Breast epithelium (tissue), 4 donors: Measurements from ENCODE around the gene AKAP9. TPM values are rescaled to one million over a fixed set of nuclear protein-coding genes. Genes with fewer than 3 reads are reported as not detected.
"Not testable (repeated sequence)": the region's sequence is repeated elsewhere in the genome, so short reads cannot be mapped to it uniquely, and the experiment has no call there.

ENCODE experiments used
- DNase-seq, 2 donors: peaks; one replicate each; pipeline ENCODE4 v3.0.0-alpha.2; 2019; ENCODE audit warnings: low spot score in 2 of 2
- H3K27ac ChIP-seq, 2 donors: fragments of 200-600 bp; sonication (generic) in 1 of 2; one replicate each; pipeline ENCODE4 v1.5.1; 2016 to 2019; ENCODE audit warnings: mild to moderate bottlenecking in 1 of 2
- H3K27me3 ChIP-seq, 2 donors: fragments of 200-600 bp; sonication (generic) in 1 of 2; one replicate each; pipeline versions ENCODE4 v1.5.1 to v1.6.0; 2017 to 2019; ENCODE audit warnings: control low read depth in 1 of 2, mild to moderate bottlenecking in 1 of 2
- H3K36me3 ChIP-seq: fragments of 200-600 bp; one replicate; pipeline ENCODE4 v1.5.1; 2019
- H3K4me1 ChIP-seq, 2 donors: fragments of 200-600 bp; sonication (generic); one replicate each; pipeline ENCODE4 v1.5.1; 2016 to 2019; ENCODE audit warnings: control low read depth in 1 of 2
- H3K4me3 ChIP-seq, 3 donors: fragments of 200-600 bp; sonication (generic); 1 replicate in 2 of 3; 2 replicates in 1 of 3; pipeline ENCODE4 v1.5.1; 2016 to 2019; ENCODE audit warnings: mild to moderate bottlenecking in 3 of 3, moderate library complexity in 2 of 3
- H3K9me3 ChIP-seq, 2 donors: fragments of 200-600 bp; sonication (generic) in 1 of 2; one replicate each; pipeline ENCODE4 v1.5.1; 2016 to 2019; ENCODE audit warnings: control low read depth in 1 of 2
- CTCF ChIP-seq, 3 donors: fragments of 450-650 bp; IDR thresholded peaks; one replicate each; pipeline ENCODE4 v1.5.1; 2016 to 2017; ENCODE audit warnings: antibody characterized with exemption in 3 of 3, mild to moderate bottlenecking in 3 of 3, moderate library complexity in 3 of 3
- POLR2A ChIP-seq: fragments of 450-650 bp; IDR thresholded peaks from one replicate; pipeline ENCODE4 v1.6.1; 2016; ENCODE audit warnings: antibody characterized with exemption, mild to moderate bottlenecking, moderate library complexity
- POLR2AphosphoS5 ChIP-seq, 3 donors: sonication (generic); formaldehyde crosslinking; IDR thresholded peaks; one replicate each; pipeline ENCODE4 v1.6.1; 2017; ENCODE audit warnings: antibody characterized with exemption in 3 of 3
- intact Hi-C: fragments of 100-400 bp; cut with DNase I; formaldehyde crosslinking; loops from one replicate; pipeline ENCODE4 v1.15.1; 2023; ENCODE audit warnings: low total_unique reads
- total RNA-seq, 3 donors: library from RNA; depleted of rRNA; stranded (reverse); fragments of >200 nt; gene quantifications; one replicate each; pipeline ENCODE4 v1.1.0, GENCODE V29; 2016

AKAP9 gene
- total RNA-seq, 3 donors from 2014 or later = 73.3 to 193 (median 124) TPM

- Histone ChIP-seq H3K36me3 (no peaks in the 10 kb centered on the region), H3K4me3 (peak overlapping the region in 1 of 3 donors; percentile 19), H3K9me3 (no peaks in the 10 kb centered on the region), H3K4me1 (peaks cover 4 to 8% of the 10 kb centered on the region in 2 donors), H3K27me3 (no peaks in the 10 kb centered on the region), H3K27ac (peak overlapping the region; percentile 72 to 80)
- TF ChIP-seq POLR2AphosphoS5 (IDR thresholded peaks at IDR 0.05) (no peak), CTCF (IDR thresholded peaks at IDR 0.05) (peak in 1 of 3 donors; percentile 27)
- DNase-seq = no peak
- intact Hi-C loops = loop anchor here (10.0 kb wide), 1 partner anchor 189 kb away; the partner anchor contains the start of gene CYP51A1
These were observed 4.8 kb downstream of the AKAP9 start for GRCh38 chr7:91945476-91945875.

GRCh38 chr7:91946549-91946948 lies 5.9 kb downstream of the AKAP9 start:
- TF ChIP-seq POLR2A (no peak), CTCF (IDR thresholded peaks at IDR 0.05) (no peak), POLR2AphosphoS5 (IDR thresholded peaks at IDR 0.05) (no peak)
- H3K4me1 ChIP-seq = peaks cover 4 to 8% of the 10 kb centered on the region in 2 donors
- no peak overlapping the region for H3K4me3 ChIP-seq
- H3K36me3 ChIP-seq = no peaks in the 10 kb centered on the region
- H3K27me3 ChIP-seq = no peaks in the 10 kb centered on the region
- intact Hi-C loops = loop anchor here (10.0 kb wide), 1 partner anchor 188 kb away; the partner anchor contains the start of gene CYP51A1
- no peaks in the 10 kb centered on the region for H3K9me3 ChIP-seq
- H3K27ac ChIP-seq = peak overlapping the region; percentile 39 to 72
- DNase-seq = no peak

GRCh38 chr7:91947948-91948347 lies 7.3 kb downstream of the AKAP9 start:
- no peak for DNase-seq
- Histone ChIP-seq H3K4me1 (peaks cover 4 to 8% of the 10 kb centered on the region in 2 donors), H3K9me3 (no peaks in the 10 kb centered on the region), H3K27me3 (no peaks in the 10 kb centered on the region), H3K27ac (no peak overlapping the region), H3K4me3 (no peak overlapping the region), H3K36me3 (no peaks in the 10 kb centered on the region)
- intact Hi-C loops = loop anchor here (10.0 kb wide), 1 partner anchor 187 kb away; the partner anchor contains the start of gene CYP51A1
- TF ChIP-seq POLR2AphosphoS5 (IDR thresholded peaks at IDR 0.05) (no peak), CTCF (IDR thresholded peaks at IDR 0.05) (no peak), POLR2A (no peak)

GRCh38 chr7:91949221-91950009 lies 8.8 kb downstream of the AKAP9 start:
- Histone ChIP-seq H3K4me3 (no peak overlapping the region), H3K27me3 (no peaks in the 10 kb centered on the region), H3K4me1 (peaks cover 4 to 8% of the 10 kb centered on the region in 2 donors), H3K36me3 (no peaks in the 10 kb centered on the region), H3K27ac (no peak overlapping the region), H3K9me3 (no peaks in the 10 kb centered on the region)
- no peak for DNase-seq
- intact Hi-C loops = loop anchor here (10.0 kb wide), 1 partner anchor 185 kb away; the partner anchor contains the start of gene CYP51A1
- TF ChIP-seq POLR2AphosphoS5 (IDR thresholded peaks at IDR 0.05) = no peak
- no peak for TF ChIP-seq CTCF (IDR thresholded peaks at IDR 0.05)
- TF ChIP-seq POLR2A = no peak

- H3K27me3 ChIP-seq = no peaks in the 10 kb centered on the region
- TF ChIP-seq CTCF (IDR thresholded peaks at IDR 0.05) (no peak), POLR2A (no peak), POLR2AphosphoS5 (IDR thresholded peaks at IDR 0.05) (no peak)
- no peaks in the 10 kb centered on the region for H3K36me3 ChIP-seq
- no peaks in the 10 kb centered on the region for H3K9me3 ChIP-seq
- peaks cover 0 to 8% of the 10 kb centered on the region in 2 donors for H3K4me1 ChIP-seq
- H3K4me3 ChIP-seq = no peak overlapping the region
- no peak overlapping the region for H3K27ac ChIP-seq
- DNase-seq = no peak
- intact Hi-C loops = no loop called here
These were observed 13.0 kb downstream of the AKAP9 start for GRCh38 chr7:91953618-91954017.

GRCh38 chr7:91956464-91956863 lies 15.8 kb downstream of the AKAP9 start:
- H3K27ac ChIP-seq, H3K9me3 ChIP-seq, H3K4me1 ChIP-seq, DNase-seq, H3K36me3 ChIP-seq, H3K4me3 ChIP-seq, intact Hi-C loops, H3K27me3 ChIP-seq: not testable (repeated sequence)
